GM18502 (cell line): ENCODE measurements around the gene SLC25A2.
"Not testable (repeated sequence)": the region's sequence is repeated elsewhere in the genome, so short reads cannot be mapped to it uniquely, and the experiment has no call there.

ENCODE experiments used
- ATAC-seq: cut with Tn5 transposase; IDR thresholded peaks from one replicate; pipeline ENCODE4 v1.9.1; 2021; ENCODE audit warnings: mild to moderate bottlenecking; ENCODE audit not compliant: unreplicated experiment, poor library complexity

Gene SLC25A2

GRCh38 chr5:141319202-141319601 is 15.4 kb upstream of the SLC25A2 start:
- ATAC-seq, result no peak

- not testable (repeated sequence) for ATAC-seq
Measured at GRCh38 chr5:141316963-141317362, 13.1 kb upstream of the SLC25A2 start.

- no peak for ATAC-seq
Measured at GRCh38 chr5:141313711-141314110, 9.9 kb upstream of the SLC25A2 start.

- ATAC-seq, result no peak
Measured at GRCh38 chr5:141306630-141307029, 2.8 kb upstream of the SLC25A2 start.

- no peak for ATAC-seq
Measured at GRCh38 chr5:141298376-141298775, 5.5 kb downstream of the SLC25A2 start.

DNA sequence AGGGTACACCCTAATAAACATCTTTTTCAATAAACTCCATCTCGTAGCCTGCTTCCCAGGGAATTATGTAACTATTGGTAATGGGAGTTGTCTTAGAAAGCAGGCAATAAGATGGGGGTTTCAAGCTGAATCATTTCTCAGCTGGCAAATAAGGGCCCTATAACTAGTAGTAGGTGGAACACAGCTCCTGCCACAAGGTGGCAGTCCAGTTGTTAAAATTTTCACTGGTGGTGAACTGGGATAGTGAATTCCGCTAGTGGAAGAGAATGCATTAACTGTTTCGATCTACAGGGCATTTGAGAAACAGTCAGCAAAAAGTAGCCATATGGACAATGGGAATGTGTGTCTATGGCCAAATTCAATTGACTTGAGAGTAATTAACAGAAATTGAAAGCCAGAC is 30.9 kb downstream of the SLC25A2 start:
- no peak for ATAC-seq

- no peak for ATAC-seq
Measured at GRCh38 chr5:141269195-141269594, 34.7 kb downstream of the SLC25A2 start.

GRCh38 chr5:141261238-141261546 is 42.7 kb downstream of the SLC25A2 start:
- ATAC-seq, result no peak

GRCh38 chr5:141260458-141261237 is 43.2 kb downstream of the SLC25A2 start:
- ATAC-seq, result no peak

DNA sequence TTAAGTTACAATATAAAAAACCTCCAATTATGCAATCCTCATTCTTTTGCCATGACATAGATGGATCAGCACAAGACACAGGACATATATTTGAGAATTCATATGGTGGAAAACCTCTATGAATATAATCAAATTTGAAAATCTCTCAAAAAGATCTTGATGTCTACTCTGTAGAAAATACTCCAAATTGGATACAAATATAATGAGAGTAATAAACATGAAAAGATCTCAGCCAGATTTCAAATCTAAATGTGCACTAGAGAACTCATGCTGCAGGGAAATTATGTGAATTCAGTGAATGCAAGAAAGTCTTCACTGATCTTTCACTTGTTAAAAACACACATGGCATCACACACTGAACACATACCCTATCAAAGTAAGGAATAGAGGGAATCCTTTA is 44.9 kb downstream of the SLC25A2 start:
- no peak for ATAC-seq

DNA sequence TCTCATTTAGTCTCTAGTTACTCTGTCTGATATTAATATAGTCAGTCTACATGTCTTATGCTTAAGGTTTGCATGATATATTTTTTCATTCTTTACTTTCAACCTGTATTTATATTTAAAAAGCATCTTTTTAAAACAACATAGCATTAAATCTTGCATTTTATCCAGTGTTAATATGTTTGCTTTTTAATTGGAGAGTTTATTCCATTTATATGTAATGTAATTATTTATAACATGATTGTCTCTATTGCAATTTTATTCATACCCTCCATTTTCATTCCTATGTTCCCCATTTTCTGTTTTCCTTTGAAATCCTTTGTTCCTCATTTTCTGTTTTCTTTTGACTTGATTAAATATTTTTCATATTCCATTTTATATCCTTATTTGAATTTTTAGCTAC is 45.4 kb downstream of the SLC25A2 start:
- ATAC-seq, result no peak
